Hepatocyte (in vitro differentiated cells): Measurements from ENCODE around the gene SPINK2. TPM values are rescaled to one million over a fixed set of nuclear protein-coding genes. Genes with fewer than 3 reads are reported as not detected.

Source experiments
- DNase-seq: peaks from one replicate; pipeline ENCODE4 v3.0.0-alpha.2; 2016; ENCODE audit warnings: low spot score
- H2AFZ ChIP-seq: fragments of 200-600 bp; sonication (generic); 2 replicates; pipeline ENCODE4 v1.6.0; 2016; ENCODE audit warnings: antibody characterized with exemption, mild to moderate bottlenecking
- H3K27ac ChIP-seq: fragments of 200-600 bp; sonication (generic); 2 replicates; pipeline ENCODE4 v1.5.1; 2016; ENCODE audit warnings: mild to moderate bottlenecking
- H3K27me3 ChIP-seq: fragments of 200-600 bp; sonication (generic); 2 replicates; pipeline ENCODE4 v1.6.1; 2016
- H3K36me3 ChIP-seq: fragments of 200-600 bp; sonication (generic); replicated peaks from 2 replicates; pipeline ENCODE4 v1.5.1; 2016; ENCODE audit warnings: low read depth; ENCODE audit not compliant: insufficient read depth
- H3K4me1 ChIP-seq: fragments of 200-600 bp; sonication (generic); 2 replicates; pipeline ENCODE4 v1.5.1; 2016; ENCODE audit warnings: mild to moderate bottlenecking, moderate library complexity; ENCODE audit not compliant: insufficient read depth
- H3K4me2 ChIP-seq: fragments of 200-600 bp; sonication (generic); 2 replicates; pipeline ENCODE4 v1.6.0; 2016
- H3K4me3 ChIP-seq: fragments of 200-600 bp; sonication (generic); 2 replicates; pipeline ENCODE4 v1.5.1; 2016; ENCODE audit warnings: mild to moderate bottlenecking
- H3K79me2 ChIP-seq: fragments of 200-600 bp; sonication (generic); 2 replicates; pipeline ENCODE4 v1.6.0; 2017; ENCODE audit warnings: mild to moderate bottlenecking
- H3K9me2 ChIP-seq: fragments of 200-600 bp; sonication (generic); replicated peaks from 2 replicates; pipeline ENCODE4 v1.6.0; 2017; ENCODE audit warnings: mild to moderate bottlenecking; ENCODE audit not compliant: insufficient read depth
- H3K9me3 ChIP-seq: fragments of 200-600 bp; sonication (generic); 2 replicates; pipeline ENCODE4 v1.5.1; 2016; ENCODE audit warnings: low read depth, mild to moderate bottlenecking
- H4K20me1 ChIP-seq: fragments of 200-600 bp; sonication (generic); 2 replicates; pipeline ENCODE4 v1.6.0; 2016; ENCODE audit warnings: mild to moderate bottlenecking; ENCODE audit not compliant: insufficient read depth, poor library complexity, severe bottlenecking
- CTCF ChIP-seq: fragments of 200-600 bp; sonication (generic); IDR thresholded peaks from 2 replicates; pipeline ENCODE4 v1.5.1; 2016; ENCODE audit warnings: antibody characterized with exemption, mild to moderate bottlenecking; ENCODE audit not compliant: poor library complexity
- EZH2 ChIP-seq: fragments of 200-600 bp; sonication (generic); IDR thresholded peaks from 2 replicates; pipeline ENCODE4 v1.6.1; 2016; ENCODE audit warnings: antibody characterized with exemption, mild to moderate bottlenecking, borderline replicate concordance
- EZH2phosphoT487 ChIP-seq: fragments of 200-600 bp; sonication (generic); IDR thresholded peaks from one replicate; pipeline ENCODE4 v1.6.1; 2018; ENCODE audit warnings: antibody characterized with exemption, mild to moderate bottlenecking, low read depth, moderate library complexity; ENCODE audit not compliant: unreplicated experiment, severe bottlenecking
- WGBS: methylation state at CpG from one replicate; pipeline ENCODE4 v1.1.6; 2016; ENCODE audit warnings: low lambda C conversion rate; ENCODE audit errors: missing lambda C conversion rate; 5-methylcytosine and 5-hydroxymethylcytosine counted together
- polyA plus RNA-seq: library from polyadenylated mRNA; unstranded; fragments of >200 nt; fragmentation: Nextera tagmentation; extraction: Ambion mirVana; gene quantifications from 2 replicates; pipeline ENCODE4 v1.2.1, GENCODE V29; 2016
- total RNA-seq: library from RNA; depleted of rRNA; stranded (reverse); fragments of >200 nt; gene quantifications from 2 replicates; pipeline ENCODE4 v1.2.3, GENCODE V29; 2014

Gene SPINK2
- total RNA-seq: not detected in 2 replicates
- polyA plus RNA-seq: 0.77 TPM in 1 of 2 replicates, not detected in the other

GRCh38 chr4:56821381-56822243, at the start of gene SPINK2:
SPINK2 (minus strand) TSS chr4:56821701; CDS start chr4:56821662, 39 bp downstream.
- 2% methylated on average over 40 of the region's 58 CpGs for WGBS
- peak; percentile 74 for DNase-seq

GRCh38 chr4:56870946-56871345, 49.4 kb upstream of the SPINK2 start:
- Histone ChIP-seq H3K4me3 (no peak overlapping the region), H3K4me1 (peaks cover 5% of the 10 kb centered on the region), H2AFZ (no peak overlapping the region), H3K79me2 (no peaks in the 10 kb centered on the region), H3K4me2 (peak overlapping the region; percentile 70), H3K27ac (peak overlapping the region; percentile 90), H4K20me1 (no peaks in the 10 kb centered on the region), H3K27me3 (no peaks in the 10 kb centered on the region), H3K36me3 (no peaks in the 10 kb centered on the region), H3K9me2 (no peaks in the 10 kb centered on the region), H3K9me3 (no peaks in the 10 kb centered on the region)
- TF ChIP-seq EZH2phosphoT487 (no peak), EZH2 (no peak), CTCF (no peak)
- 43% methylated on average over 4 of the region's 4 CpGs for WGBS
- DNase-seq: peak; percentile 8

More at GRCh38 chr4:56821381-56822243, at the start of gene SPINK2:
- peaks cover 29% of the 10 kb centered on the region for H3K27me3 ChIP-seq
- H3K27ac ChIP-seq: no peak within 1 kb of the TSS
- H2AFZ ChIP-seq: peak within 1 kb of the TSS; percentile 66
- no peaks in the 10 kb centered on the region for H3K9me3 ChIP-seq
- H3K9me2 ChIP-seq: no peaks in the 10 kb centered on the region
- H4K20me1 ChIP-seq: no peaks in the 10 kb centered on the region
- no peaks in the 10 kb centered on the region for H3K4me1 ChIP-seq
- no peaks in the 10 kb centered on the region for H3K36me3 ChIP-seq
- TF ChIP-seq EZH2phosphoT487: no peak
- peak; percentile 40 for TF ChIP-seq CTCF
- TF ChIP-seq EZH2: peak; percentile 22
- H3K4me2 ChIP-seq: peak within 1 kb of the TSS; percentile 99
- H3K4me3 ChIP-seq: peak within 1 kb of the TSS; percentile 60
- H3K79me2 ChIP-seq: no peaks in the 10 kb centered on the region

GRCh38 chr4:56863441-56864139, 42.1 kb upstream of the SPINK2 start:
- H3K27me3 ChIP-seq: no peaks in the 10 kb centered on the region
- H3K36me3 ChIP-seq: no peaks in the 10 kb centered on the region
- no peak for DNase-seq
- no peaks in the 10 kb centered on the region for H3K79me2 ChIP-seq
- 97% methylated on average over 7 of the region's 7 CpGs for WGBS
- H3K4me2 ChIP-seq: no peak overlapping the region
- no peak overlapping the region for H3K27ac ChIP-seq
- H3K4me1 ChIP-seq: no peaks in the 10 kb centered on the region
- H2AFZ ChIP-seq: no peak overlapping the region
- TF ChIP-seq CTCF (no peak), EZH2phosphoT487 (no peak), EZH2 (no peak)
- no peaks in the 10 kb centered on the region for H4K20me1 ChIP-seq
- H3K9me3 ChIP-seq: no peaks in the 10 kb centered on the region
- H3K9me2 ChIP-seq: no peaks in the 10 kb centered on the region
- H3K4me3 ChIP-seq: no peak overlapping the region
